Ascending aorta (tissue), 2 donors: ENCODE measurements around the gene EML4. TPM values are rescaled to one million over a fixed set of nuclear protein-coding genes. Genes with fewer than 3 reads are reported as not detected.
"Not testable (repeated sequence)": the region's sequence is repeated elsewhere in the genome, so short reads cannot be mapped to it uniquely, and the experiment has no call there.

Experiments
- DNase-seq, 2 donors: peaks; one replicate each; pipeline ENCODE4 v3.0.0-alpha.2; 2019; ENCODE audit warnings: low spot score in 2 of 2
- H3K27ac ChIP-seq, 2 donors: fragments of 200-600 bp; sonication (generic); one replicate each; pipeline ENCODE4 v1.5.1; 2016 to 2017; ENCODE audit warnings: mild to moderate bottlenecking in 1 of 2
- H3K27me3 ChIP-seq: fragments of 200-600 bp; sonication (generic); one replicate; pipeline ENCODE4 v1.5.1; 2017
- H3K36me3 ChIP-seq, 2 donors: fragments of 200-600 bp; sonication (generic); one replicate each; pipeline ENCODE4 v1.5.1; 2016
- H3K4me1 ChIP-seq, 2 donors: fragments of 200-600 bp; sonication (generic); one replicate each; pipeline ENCODE4 v1.5.1; 2016 to 2017; ENCODE audit warnings: mild to moderate bottlenecking in 1 of 2
- H3K4me3 ChIP-seq, 2 donors: fragments of 200-600 bp; sonication (generic); one replicate each; pipeline ENCODE4 v1.5.1; 2016 to 2017; ENCODE audit warnings: mild to moderate bottlenecking in 1 of 2
- H3K9me3 ChIP-seq, 2 donors: fragments of 200-600 bp; sonication (generic); one replicate each; pipeline ENCODE4 v1.5.1; 2016
- CTCF ChIP-seq, 3 experiments: fragments of 200-600 bp in 2 of 3; fragments of 450-650 bp in 1 of 3; sonication (generic) in 2 of 3; IDR thresholded peaks; one replicate each; pipeline ENCODE4 v1.5.1; 2016 to 2019; ENCODE audit warnings: antibody characterized with exemption in 3 of 3, mild to moderate bottlenecking in 1 of 3, moderate library complexity in 1 of 3
- intact Hi-C: fragments of 100-400 bp; cut with DNase I; formaldehyde crosslinking; loops from one replicate; pipeline ENCODE4 v1.15.1; 2023
- total RNA-seq: library from RNA; depleted of rRNA; stranded (reverse); fragments of >200 nt; gene quantifications from one replicate; pipeline ENCODE4 v1.1.0, GENCODE V29; 2016

EML4 gene
- total RNA-seq, 1 donor from 2014 or later, result 25.2 TPM

- Histone ChIP-seq H3K9me3 (no peaks in the 10 kb centered on the region), H3K4me3 (peak overlapping the region in 1 of 2 donors; percentile 5), H3K27me3 (no peaks in the 10 kb centered on the region), H3K36me3 (peaks cover 9 to 19% of the 10 kb centered on the region in 2 donors), H3K27ac (peak overlapping the region; percentile 70 to 72), H3K4me1 (peaks cover 7 to 15% of the 10 kb centered on the region in 2 donors)
- TF ChIP-seq CTCF (IDR thresholded peaks at IDR 0.05), result no peak
- DNase-seq, result peak; percentile 56 to 88
- intact Hi-C loops, result loop anchor here (1.0 kb wide), 1 partner anchor 19 kb away; the partner anchor contains the start of gene COX7A2L
These were observed 173.1 kb downstream of the EML4 start for GRCh38 chr2:42342061-42342794.

GRCh38 chr2:42342795-42343241 lies 173.7 kb downstream of the EML4 start:
- intact Hi-C loops, result loop anchor here (1.0 kb wide), 1 partner anchor 18 kb away; the partner anchor contains the start of gene COX7A2L
- no peak for TF ChIP-seq CTCF (IDR thresholded peaks at IDR 0.05)
- no peaks in the 10 kb centered on the region for H3K27me3 ChIP-seq
- no peak overlapping the region for H3K4me3 ChIP-seq
- peak overlapping the region; percentile 70 to 72 for H3K27ac ChIP-seq
- H3K9me3 ChIP-seq, result no peaks in the 10 kb centered on the region
- DNase-seq, result no peak
- peaks cover 9 to 16% of the 10 kb centered on the region in 2 donors for H3K36me3 ChIP-seq
- H3K4me1 ChIP-seq, result peaks cover 7 to 15% of the 10 kb centered on the region in 2 donors

GRCh38 chr2:42345986-42346385 lies 176.8 kb downstream of the EML4 start:
- no peak for DNase-seq
- peaks cover 0 to 21% of the 10 kb centered on the region in 2 donors for H3K36me3 ChIP-seq
- no peak overlapping the region for H3K27ac ChIP-seq
- H3K27me3 ChIP-seq, result no peaks in the 10 kb centered on the region
- H3K4me3 ChIP-seq, result no peak overlapping the region
- TF ChIP-seq CTCF (IDR thresholded peaks at IDR 0.05), result no peak
- H3K9me3 ChIP-seq, result no peaks in the 10 kb centered on the region
- intact Hi-C loops, result no loop called here
- H3K4me1 ChIP-seq, result peaks cover 7 to 15% of the 10 kb centered on the region in 2 donors

- Histone ChIP-seq H3K4me1 (peaks cover 7 to 13% of the 10 kb centered on the region in 2 donors), H3K36me3 (peaks cover 8 to 28% of the 10 kb centered on the region in 2 donors)
- intact Hi-C loops, DNase-seq, H3K27ac ChIP-seq, H3K27me3 ChIP-seq, H3K9me3 ChIP-seq, H3K4me3 ChIP-seq: not testable (repeated sequence)
These were observed 177.7 kb downstream of the EML4 start for GRCh38 chr2:42346856-42347255.

- H3K27me3 ChIP-seq, H3K9me3 ChIP-seq, DNase-seq, H3K27ac ChIP-seq, intact Hi-C loops, H3K4me1 ChIP-seq, H3K4me3 ChIP-seq: not testable (repeated sequence)
- H3K36me3 ChIP-seq, result peaks cover 11 to 32% of the 10 kb centered on the region in 2 donors
These were observed 178.4 kb downstream of the EML4 start for GRCh38 chr2:42347518-42347917.

- Histone ChIP-seq H3K4me1 (no peaks in the 10 kb centered on the region), H3K36me3 (peaks cover 12 to 32% of the 10 kb centered on the region in 2 donors), H3K4me3 (no peak overlapping the region), H3K27me3 (no peaks in the 10 kb centered on the region), H3K9me3 (no peaks in the 10 kb centered on the region), H3K27ac (no peak overlapping the region)
- intact Hi-C loops, result no loop called here
- no peak for TF ChIP-seq CTCF (IDR thresholded peaks at IDR 0.05)
- DNase-seq, result no peak
These were observed 179.1 kb downstream of the EML4 start for GRCh38 chr2:42348113-42348805.
